H9 (cell line): Measurements from ENCODE around the gene GALNT13. TPM values are rescaled to one million over a fixed set of nuclear protein-coding genes. Genes with fewer than 3 reads are reported as not detected.
A peak's percentile ranks its signal among the peaks of the same experiment; 100 is the strongest.

ENCODE experiments used
- DNase-seq: peaks from one replicate; pipeline ENCODE4 v3.0.0-alpha.2; 2017
- H2AFZ ChIP-seq: one replicate; pipeline ENCODE4 v1.6.1; 2013; ENCODE audit warnings: mild to moderate bottlenecking, low read length, control low read depth, moderate library complexity
- H2AK5ac ChIP-seq: 2 replicates; pipeline ENCODE4 v1.6.1; 2013; ENCODE audit warnings: low read length, control low read depth, mixed read lengths; ENCODE audit not compliant: insufficient read length
- H2BK120ac ChIP-seq: one replicate; pipeline ENCODE4 v1.6.1; 2013; ENCODE audit warnings: low read depth, mild to moderate bottlenecking, low read length, control low read depth, inconsistent platforms; ENCODE audit not compliant: poor library complexity, severe bottlenecking
- H2BK12ac ChIP-seq: 2 replicates; pipeline ENCODE4 v1.6.1; 2013; ENCODE audit warnings: low read length, control low read depth, mixed read lengths, low read depth; ENCODE audit not compliant: insufficient read length
- H2BK15ac ChIP-seq: 2 replicates; pipeline ENCODE4 v1.6.1; 2013; ENCODE audit warnings: low read depth, low read length, control low read depth
- H2BK20ac ChIP-seq: one replicate; pipeline ENCODE4 v1.6.1; 2013; ENCODE audit warnings: low read depth, mild to moderate bottlenecking, low read length, control low read depth, inconsistent platforms; ENCODE audit not compliant: poor library complexity, severe bottlenecking
- H2BK5ac ChIP-seq: 2 replicates; pipeline ENCODE4 v1.6.1; 2013; ENCODE audit warnings: low read length, control low read depth, mixed read lengths; ENCODE audit not compliant: insufficient read length
- H3K14ac ChIP-seq: 2 replicates; pipeline ENCODE4 v1.6.1; 2013; ENCODE audit warnings: low read length, control low read depth; ENCODE audit not compliant: insufficient read depth
- H3K18ac ChIP-seq: 2 replicates; pipeline ENCODE4 v1.6.1; 2013; ENCODE audit warnings: low read depth, mild to moderate bottlenecking, mixed read lengths, low read length, control low read depth; ENCODE audit not compliant: insufficient read length
- H3K23ac ChIP-seq: 2 replicates; pipeline ENCODE4 v1.6.1; 2013; ENCODE audit warnings: low read length, control low read depth, mixed read lengths, low read depth; ENCODE audit not compliant: insufficient read length
- H3K23me2 ChIP-seq: 2 replicates; pipeline ENCODE4 v1.6.1; 2013; ENCODE audit warnings: low read depth, mild to moderate bottlenecking, mixed read lengths, low read length, control low read depth; ENCODE audit not compliant: insufficient read length, poor library complexity, severe bottlenecking
- H3K27ac ChIP-seq: 2 replicates; pipeline ENCODE4 v1.5.1; 2013; ENCODE audit warnings: low read length, control low read depth, mixed read lengths, low read depth; ENCODE audit not compliant: insufficient read length
- H3K27me3 ChIP-seq: 2 replicates; pipeline ENCODE4 v1.6.1; 2013; ENCODE audit warnings: low read length, control low read depth, inconsistent platforms; ENCODE audit not compliant: insufficient read depth
- H3K4ac ChIP-seq: 2 replicates; pipeline ENCODE4 v1.6.1; 2013; ENCODE audit warnings: low read depth, mild to moderate bottlenecking, control low read depth, inconsistent platforms, low read length, moderate library complexity
- H3K4me1 ChIP-seq: 2 replicates; pipeline ENCODE4 v1.6.1; 2013; ENCODE audit warnings: low read length, control low read depth, inconsistent platforms; ENCODE audit not compliant: insufficient read depth
- H3K4me2 ChIP-seq: 2 replicates; pipeline ENCODE4 v1.6.1; 2013; ENCODE audit warnings: low read length, control low read depth, mixed read lengths; ENCODE audit not compliant: insufficient read length, insufficient read depth
- H3K56ac ChIP-seq: 2 replicates; pipeline ENCODE4 v1.6.1; 2013; ENCODE audit warnings: low read depth, mild to moderate bottlenecking, mixed read lengths, low read length, control low read depth; ENCODE audit not compliant: insufficient read length
- H3K79me1 ChIP-seq: 2 replicates; pipeline ENCODE4 v1.6.1; 2013; ENCODE audit warnings: low read depth, mild to moderate bottlenecking, moderate library complexity, low read length, control low read depth, inconsistent platforms; ENCODE audit not compliant: insufficient read depth, poor library complexity, severe bottlenecking
- H3K79me2 ChIP-seq: 2 replicates; pipeline ENCODE4 v1.6.1; 2013; ENCODE audit warnings: low read length, control low read depth, inconsistent platforms; ENCODE audit not compliant: insufficient read depth
- H3K9ac ChIP-seq: 2 replicates; pipeline ENCODE4 v1.6.1; 2013; ENCODE audit warnings: low read length, control low read depth, mixed read lengths; ENCODE audit not compliant: insufficient read length; ENCODE audit errors: extremely low read depth
- H3K9me3 ChIP-seq: one replicate; pipeline ENCODE4 v1.6.1; 2013; ENCODE audit warnings: low read depth, low read length, inconsistent platforms; ENCODE audit not compliant: control insufficient read depth
- H3T11ph ChIP-seq: one replicate; pipeline ENCODE4 v1.6.1; 2013; ENCODE audit warnings: mild to moderate bottlenecking, low read length, control low read depth, inconsistent platforms
- H4K20me1 ChIP-seq: one replicate; pipeline ENCODE4 v1.6.1; 2013; ENCODE audit not compliant: control insufficient read depth, insufficient read length, insufficient read depth
- H4K5ac ChIP-seq: 2 replicates; pipeline ENCODE4 v1.6.1; 2013; ENCODE audit warnings: low read depth, mild to moderate bottlenecking, mixed read lengths, low read length, control low read depth; ENCODE audit not compliant: insufficient read length
- H4K8ac ChIP-seq: replicated peaks from 2 replicates; pipeline ENCODE4 v1.6.1; 2013; ENCODE audit warnings: low read length, control low read depth, mixed read lengths, low read depth; ENCODE audit not compliant: insufficient read length
- H4K91ac ChIP-seq: 2 replicates; pipeline ENCODE4 v1.6.1; 2013; ENCODE audit warnings: low read depth, mild to moderate bottlenecking, moderate library complexity, mixed read lengths, low read length, control low read depth; ENCODE audit not compliant: insufficient read length
- H3K27ac Mint-ChIP-seq, 3 experiments: 2 replicates in 2 of 3; 3 replicates in 1 of 3; pipeline ENCODE4 v1.8.0; 2020 to 2021; ENCODE audit warnings: mixed read lengths in 3 of 3, mild to moderate bottlenecking in 1 of 3, moderate library complexity in 1 of 3
- H3K27me3 Mint-ChIP-seq: 2 replicates; pipeline ENCODE4 v1.8.0; 2021; ENCODE audit warnings: low read depth, mild to moderate bottlenecking, moderate library complexity, mixed read lengths
- H3K36me3 Mint-ChIP-seq, 3 experiments: 2 replicates in 2 of 3; 3 replicates in 1 of 3; pipeline ENCODE4 v1.8.0; 2020 to 2021; ENCODE audit warnings: low read depth in 3 of 3, mixed read lengths in 3 of 3; ENCODE audit not compliant: insufficient read depth in 1 of 3
- H3K4me1 Mint-ChIP-seq, 2 experiments: 2 replicates each; pipeline ENCODE4 v1.8.0; 2020; ENCODE audit warnings: mixed read lengths in 2 of 2
- H3K4me3 Mint-ChIP-seq, 2 experiments: 2 replicates in 1 of 2; 3 replicates in 1 of 2; pipeline ENCODE4 v1.8.0; 2020 to 2021; ENCODE audit warnings: mild to moderate bottlenecking in 2 of 2, mixed read lengths in 2 of 2, moderate library complexity in 1 of 2
- H3K9me3 Mint-ChIP-seq, 2 experiments: 2 replicates in 1 of 2; 3 replicates in 1 of 2; pipeline ENCODE4 v1.8.0; 2020; ENCODE audit warnings: mild to moderate bottlenecking in 2 of 2, mixed read lengths in 2 of 2, moderate library complexity in 1 of 2
- CTCF ChIP-seq: fragments of 200-600 bp; sonication (generic); conservative IDR thresholded peaks from 3 replicates; pipeline ENCODE4 v1.8.0; 2021; ENCODE audit warnings: antibody characterized with exemption, mild to moderate bottlenecking
- WGBS: extraction: QIAGEN DNeasy Blood & Tissue Kit; methylation state at CpG from one replicate; pipeline ENCODE4 v1.1.7; 2013; ENCODE audit warnings: missing lambda C conversion rate, low lambda C conversion rate, mixed read lengths; ENCODE audit not compliant: insufficient read length; ENCODE audit errors: extremely low coverage; 5-methylcytosine and 5-hydroxymethylcytosine counted together
- total RNA-seq: library from RNA; stranded (reverse); gene quantifications from 2 replicates; pipeline ENCODE4 v1.2.1, GENCODE V29; 2021

Gene GALNT13
- total RNA-seq, 1 experiment from 2014 or later, result 6.6 TPM

GRCh38 chr2:154452906-154453493 lies 581.3 kb downstream of the GALNT13 start:
- Histone ChIP-seq H2AFZ (no peak overlapping the region), H4K20me1 (no peaks in the 10 kb centered on the region), H3K9ac (no peak overlapping the region), H3K23me2 (no peaks in the 10 kb centered on the region), H2BK120ac (no peak overlapping the region), H4K5ac (no peak overlapping the region), H2BK12ac (no peak overlapping the region), H3K9me3 (no peaks in the 10 kb centered on the region), H4K8ac (no peak overlapping the region), H3K4me2 (no peak overlapping the region), H3K27ac (no peak overlapping the region), H2BK20ac (no peak overlapping the region), H4K91ac (no peak overlapping the region), H2BK5ac (no peak overlapping the region), H3K23ac (no peak overlapping the region), H2AK5ac (no peak overlapping the region), H3K14ac (no peak overlapping the region), H3K4ac (no peak overlapping the region), H2BK15ac (no peak overlapping the region), H3K79me2 (no peaks in the 10 kb centered on the region), H3K27me3 (no peaks in the 10 kb centered on the region), H3T11ph (no peak overlapping the region), H3K79me1 (no peaks in the 10 kb centered on the region), H3K56ac (no peak overlapping the region), H3K4me1 (no peaks in the 10 kb centered on the region; the same call in 1 of the 2 replicates), H3K18ac (no peak overlapping the region)
- peak; percentile 66 for TF ChIP-seq CTCF
- no peak for DNase-seq
- Mint-ChIP-seq H3K4me1 (no peaks in the 10 kb centered on the region), H3K4me3 (no peak overlapping the region), H3K27ac (no peak overlapping the region; a peak in 1 of 7 replicates), H3K36me3 (no peaks in the 10 kb centered on the region), H3K9me3 (no peaks in the 10 kb centered on the region), H3K27me3 (no peaks in the 10 kb centered on the region)
- WGBS, result 100% methylated on average over 1 of the region's 4 CpGs
